ENCODE measurements around the gene MROH8.

The MROH8 gene

DNA sequence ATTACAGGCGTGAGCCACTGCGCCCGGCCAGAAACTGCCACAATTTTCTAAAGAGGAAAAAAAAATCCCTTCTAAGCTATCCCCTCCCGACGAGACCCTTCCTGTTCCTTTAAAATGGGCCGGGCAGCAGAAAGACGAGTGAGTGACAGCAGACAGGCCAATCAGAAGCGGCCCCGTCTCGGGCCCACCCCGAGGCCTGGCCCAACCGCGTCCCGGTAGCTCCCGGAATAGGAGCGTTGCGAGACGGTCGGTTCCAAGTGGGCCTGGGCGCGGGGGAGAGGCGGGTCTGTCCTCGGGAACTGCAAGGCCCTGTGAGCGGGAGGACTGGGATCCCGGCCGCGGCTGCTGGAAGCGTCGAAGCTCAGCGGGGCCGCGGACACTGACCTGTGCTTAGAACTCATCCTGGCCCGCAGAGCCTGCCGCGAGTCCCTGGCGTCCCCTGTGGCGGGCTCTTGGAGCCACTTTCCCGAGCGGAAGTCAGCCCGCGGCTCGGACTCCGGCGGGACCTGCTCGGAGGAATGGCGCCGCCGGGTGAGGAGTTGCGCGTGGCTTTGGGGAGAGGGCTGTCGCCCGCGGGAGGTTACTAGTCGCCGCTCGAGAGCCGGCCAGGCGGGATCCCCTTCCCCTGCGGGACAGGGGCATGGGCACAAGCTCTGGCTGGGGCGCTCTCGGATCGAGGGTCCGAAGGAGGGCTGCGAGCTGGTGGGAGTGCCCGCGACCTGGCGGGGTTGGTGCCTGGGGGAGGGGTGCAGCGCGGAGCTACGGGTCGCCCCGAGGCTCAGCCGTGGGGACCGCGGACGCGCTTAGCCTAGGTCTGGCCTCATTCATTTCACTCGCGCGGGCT lies at the start of gene MROH8, which contains the start of gene RPN2:
Gene MROH8, minus strand, starts transcription at position 710 of the 844 bp plus-strand sequence.
Gene RPN2, plus strand, starts transcription at position 492 of the 844 bp plus-strand sequence. Its CDS starts 27 bp downstream, at position 519.
- TF ChIP-seq, protein P1, sequence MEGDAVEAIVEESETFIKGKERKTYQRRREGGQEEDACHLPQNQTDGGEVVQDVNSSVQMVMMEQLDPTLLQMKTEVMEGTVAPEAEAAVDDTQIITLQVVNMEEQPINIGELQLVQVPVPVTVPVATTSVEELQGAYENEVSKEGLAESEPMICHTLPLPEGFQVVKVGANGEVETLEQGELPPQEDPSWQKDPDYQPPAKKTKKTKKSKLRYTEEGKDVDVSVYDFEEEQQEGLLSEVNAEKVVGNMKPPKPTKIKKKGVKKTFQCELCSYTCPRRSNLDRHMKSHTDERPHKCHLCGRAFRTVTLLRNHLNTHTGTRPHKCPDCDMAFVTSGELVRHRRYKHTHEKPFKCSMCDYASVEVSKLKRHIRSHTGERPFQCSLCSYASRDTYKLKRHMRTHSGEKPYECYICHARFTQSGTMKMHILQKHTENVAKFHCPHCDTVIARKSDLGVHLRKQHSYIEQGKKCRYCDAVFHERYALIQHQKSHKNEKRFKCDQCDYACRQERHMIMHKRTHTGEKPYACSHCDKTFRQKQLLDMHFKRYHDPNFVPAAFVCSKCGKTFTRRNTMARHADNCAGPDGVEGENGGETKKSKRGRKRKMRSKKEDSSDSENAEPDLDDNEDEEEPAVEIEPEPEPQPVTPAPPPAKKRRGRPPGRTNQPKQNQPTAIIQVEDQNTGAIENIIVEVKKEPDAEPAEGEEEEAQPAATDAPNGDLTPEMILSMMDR (IDR thresholded peaks at IDR 0.05): peak; percentile 50
- no peaks in the 10 kb centered on the region for H3K27me3 ChIP-seq
- peak within 1 kb of the TSS; percentile 88 to 96 for H3K4me3 ChIP-seq (ENCODE audit: low read depth in 1 of 2, low read length in 1 of 2)
- peak within 1 kb of the TSS; percentile 93 for H3K27ac ChIP-seq
- H3K36me3 ChIP-seq: peaks cover 4% of the 10 kb centered on the region
- peaks cover 21 to 24% of the 10 kb centered on the region in 2 experiments for H3K4me1 ChIP-seq (ENCODE audit: control insufficient read depth in 1 of 2, insufficient read depth in 1 of 2, low read depth in 1 of 2, low read length in 1 of 2)
- no peaks in the 10 kb centered on the region for H3K9me3 ChIP-seq

DNA sequence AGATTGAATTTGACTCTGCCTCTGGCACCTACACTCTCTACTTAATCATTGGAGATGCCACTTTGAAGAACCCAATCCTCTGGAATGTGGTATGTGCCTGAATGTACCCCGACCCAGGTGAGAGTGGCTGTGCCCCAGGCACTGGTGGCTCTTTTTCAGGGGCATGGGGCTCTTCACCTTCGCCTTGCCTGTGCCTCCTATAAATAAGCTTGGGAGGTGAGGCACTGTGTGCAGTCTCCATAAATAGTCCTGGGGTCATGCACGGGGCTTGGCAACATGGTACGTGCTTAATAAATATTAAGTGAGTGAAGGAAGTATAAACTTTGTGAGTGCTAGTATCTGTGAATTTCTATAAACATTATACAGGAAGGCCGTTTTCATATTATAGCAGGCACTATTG lies 49.3 kb upstream of the MROH8 start:
- Histone ChIP-seq H3K4me1 (ENCODE audit: control insufficient read depth in 1 of 2, insufficient read depth in 1 of 2, low read depth in 1 of 2, low read length in 1 of 2) (no peaks in the 10 kb centered on the region), H3K27me3 (no peaks in the 10 kb centered on the region), H3K27ac (no peak overlapping the region), H3K9me3 (no peaks in the 10 kb centered on the region), H3K36me3 (peaks cover 99% of the 10 kb centered on the region), H3K4me3 (ENCODE audit: low read depth in 1 of 2, low read length in 1 of 2) (no peak overlapping the region)
- TF ChIP-seq, protein P1 (IDR thresholded peaks at IDR 0.05): no peak

DNA sequence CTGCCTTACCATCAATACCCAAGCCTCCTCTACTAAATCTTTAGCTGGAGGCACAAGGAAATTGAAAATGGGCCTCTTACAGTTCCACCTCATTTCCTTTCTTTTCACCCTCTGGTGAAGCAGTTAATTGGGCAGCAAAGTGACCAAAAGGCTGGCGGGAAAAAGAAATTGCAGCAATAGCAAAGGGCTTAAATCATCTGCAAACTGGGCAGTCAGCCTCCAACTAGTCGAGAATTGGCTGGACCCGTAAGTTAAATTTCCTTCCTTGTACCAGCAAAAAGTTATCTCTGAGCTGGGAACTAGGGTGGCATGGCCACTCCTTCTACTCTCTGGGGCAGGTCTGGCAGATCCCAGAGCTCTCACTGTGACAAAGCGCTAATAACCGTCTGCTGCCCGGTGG lies 48.7 kb upstream of the MROH8 start:
- peaks cover 3 to 4% of the 10 kb centered on the region in 2 experiments for H3K4me1 ChIP-seq (ENCODE audit: control insufficient read depth in 1 of 2, insufficient read depth in 1 of 2, low read depth in 1 of 2, low read length in 1 of 2)
- peaks cover 93% of the 10 kb centered on the region for H3K36me3 ChIP-seq
- H3K27me3 ChIP-seq: no peaks in the 10 kb centered on the region
- no peaks in the 10 kb centered on the region for H3K9me3 ChIP-seq
- TF ChIP-seq, protein P1 (IDR thresholded peaks at IDR 0.05): no peak
- H3K4me3 ChIP-seq (ENCODE audit: low read depth in 1 of 2, low read length in 1 of 2): no peak overlapping the region
- H3K27ac ChIP-seq: no peak overlapping the region

DNA sequence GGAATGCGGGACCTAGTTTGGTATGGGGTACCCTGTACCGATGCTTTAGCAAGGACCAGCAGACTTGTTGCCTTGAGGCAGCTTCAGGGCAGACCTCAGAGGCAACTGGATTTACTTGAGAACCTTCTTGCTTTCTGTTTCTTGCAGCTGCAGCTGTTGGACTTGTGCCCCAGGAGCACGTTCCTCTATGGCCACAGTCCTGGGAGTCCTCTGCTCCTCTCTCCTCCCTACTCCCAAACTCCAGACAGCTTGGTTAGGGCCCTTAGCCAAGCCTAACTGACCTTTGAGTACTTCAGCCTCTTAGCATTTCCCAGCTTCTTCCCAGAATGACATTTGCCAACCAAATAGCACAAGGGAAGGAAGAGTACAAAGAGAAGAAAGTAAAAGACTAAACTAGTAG lies 47.5 kb upstream of the MROH8 start:
- Histone ChIP-seq H3K4me3 (ENCODE audit: low read depth in 1 of 2, low read length in 1 of 2) (no peak overlapping the region), H3K27ac (no peak overlapping the region), H3K9me3 (no peaks in the 10 kb centered on the region), H3K36me3 (peaks cover 81% of the 10 kb centered on the region), H3K27me3 (no peaks in the 10 kb centered on the region), H3K4me1 (ENCODE audit: control insufficient read depth in 1 of 2, insufficient read depth in 1 of 2, low read depth in 1 of 2, low read length in 1 of 2) (peaks cover 8 to 11% of the 10 kb centered on the region in 2 experiments)
- TF ChIP-seq, protein P1 (IDR thresholded peaks at IDR 0.05): no peak

DNA sequence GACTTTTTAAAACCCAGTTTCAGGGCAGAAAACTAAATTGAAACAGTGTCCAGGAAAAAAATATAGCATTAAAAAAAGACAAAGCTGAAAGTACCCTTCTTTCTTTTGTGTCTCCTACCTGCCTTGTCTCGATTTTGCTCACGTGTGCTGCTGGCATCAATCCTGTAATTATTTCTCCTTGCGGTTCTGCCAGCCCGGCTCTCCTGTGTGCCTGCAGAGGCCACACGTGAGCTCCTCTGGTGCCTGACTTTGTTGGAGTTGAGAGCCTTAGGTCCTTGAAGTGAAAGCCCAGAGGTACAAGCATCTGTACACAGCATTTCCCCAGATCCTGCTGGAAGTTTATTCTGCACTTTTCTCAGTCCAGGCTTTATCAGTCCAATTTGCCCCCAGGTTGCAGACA lies 45.8 kb upstream of the MROH8 start:
- no peak overlapping the region for H3K4me3 ChIP-seq (ENCODE audit: low read depth in 1 of 2, low read length in 1 of 2)
- no peak overlapping the region for H3K27ac ChIP-seq
- TF ChIP-seq, protein P1 (IDR thresholded peaks at IDR 0.05): no peak
- H3K36me3 ChIP-seq: peaks cover 65% of the 10 kb centered on the region
- H3K4me1 ChIP-seq (ENCODE audit: control insufficient read depth in 1 of 2, insufficient read depth in 1 of 2, low read depth in 1 of 2, low read length in 1 of 2): peaks cover 22 to 28% of the 10 kb centered on the region in 2 experiments
- H3K9me3 ChIP-seq: no peaks in the 10 kb centered on the region
- no peaks in the 10 kb centered on the region for H3K27me3 ChIP-seq
